ENCODE data around the gene ARL16.

Gene ARL16

DNA sequence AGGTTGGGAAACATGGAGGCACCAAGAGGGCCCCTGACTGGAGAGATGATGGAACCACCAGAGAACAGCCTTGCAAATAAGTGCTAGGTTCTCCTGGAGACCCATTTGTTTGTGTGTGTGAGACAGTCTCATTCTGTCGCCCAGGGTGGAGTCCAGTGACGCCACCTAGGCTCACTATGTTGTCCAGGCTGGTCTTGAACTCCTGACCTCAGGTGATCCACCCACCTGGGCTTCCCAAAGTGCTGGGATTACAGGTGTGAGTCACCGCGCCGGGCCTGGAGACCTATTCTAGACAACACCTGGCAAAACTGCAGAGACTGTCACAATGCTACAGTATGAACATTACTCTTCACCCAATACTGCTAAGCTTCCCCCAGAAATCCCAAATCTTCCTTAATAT lies 48.2 kb downstream of the ARL16 start:
- H3K9me2 ChIP-seq (replicated peaks; ENCODE audit: insufficient read depth, low read length), result no peaks in the 10 kb centered on the region
- H3K27ac ChIP-seq (ENCODE audit: low read length), result no peak overlapping the region
- H3F3A ChIP-seq (ENCODE audit: insufficient read depth, low read length), result peaks cover 4% of the 10 kb centered on the region; the same call in 1 of the 2 replicates
- DNase-seq, result no peak
- H4K20me1 ChIP-seq (ENCODE audit: insufficient read depth, low read length), result peaks cover 8% of the 10 kb centered on the region
- peak overlapping the region; percentile 100; the same call in 1 of the 2 replicates for H3K4me3 ChIP-seq (ENCODE audit: low read length)
- peak overlapping the region; percentile 94; the same call in 1 of the 2 replicates for H3K9ac ChIP-seq (ENCODE audit: low read length)
- no peaks in the 10 kb centered on the region for H3K27me3 ChIP-seq (replicated peaks; ENCODE audit: insufficient read depth, low read length)
- peaks cover 58% of the 10 kb centered on the region for H3K79me2 ChIP-seq (ENCODE audit: low read length)
- H3K9me3 ChIP-seq (replicated peaks; ENCODE audit: insufficient read depth, low read length), result no peaks in the 10 kb centered on the region
- H3K4me1 ChIP-seq (ENCODE audit: low read length), result peaks cover 4% of the 10 kb centered on the region
- H2AFZ ChIP-seq (ENCODE audit: low read length), result no peak overlapping the region
- H3K4me2 ChIP-seq (ENCODE audit: low read depth, low read length), result peak overlapping the region; percentile 65
- H3K36me3 ChIP-seq (replicated peaks; ENCODE audit: insufficient read depth, low read length), result no peaks in the 10 kb centered on the region
- TF ChIP-seq, protein P1, sequence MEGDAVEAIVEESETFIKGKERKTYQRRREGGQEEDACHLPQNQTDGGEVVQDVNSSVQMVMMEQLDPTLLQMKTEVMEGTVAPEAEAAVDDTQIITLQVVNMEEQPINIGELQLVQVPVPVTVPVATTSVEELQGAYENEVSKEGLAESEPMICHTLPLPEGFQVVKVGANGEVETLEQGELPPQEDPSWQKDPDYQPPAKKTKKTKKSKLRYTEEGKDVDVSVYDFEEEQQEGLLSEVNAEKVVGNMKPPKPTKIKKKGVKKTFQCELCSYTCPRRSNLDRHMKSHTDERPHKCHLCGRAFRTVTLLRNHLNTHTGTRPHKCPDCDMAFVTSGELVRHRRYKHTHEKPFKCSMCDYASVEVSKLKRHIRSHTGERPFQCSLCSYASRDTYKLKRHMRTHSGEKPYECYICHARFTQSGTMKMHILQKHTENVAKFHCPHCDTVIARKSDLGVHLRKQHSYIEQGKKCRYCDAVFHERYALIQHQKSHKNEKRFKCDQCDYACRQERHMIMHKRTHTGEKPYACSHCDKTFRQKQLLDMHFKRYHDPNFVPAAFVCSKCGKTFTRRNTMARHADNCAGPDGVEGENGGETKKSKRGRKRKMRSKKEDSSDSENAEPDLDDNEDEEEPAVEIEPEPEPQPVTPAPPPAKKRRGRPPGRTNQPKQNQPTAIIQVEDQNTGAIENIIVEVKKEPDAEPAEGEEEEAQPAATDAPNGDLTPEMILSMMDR (IDR thresholded peaks at IDR 0.05; ENCODE audit: low read length), result no peak
- no peak for TF ChIP-seq EZH2phosphoT487 (IDR thresholded peaks at IDR 0.05; ENCODE audit: low read length)
- TF ChIP-seq EZH2 (optimal IDR thresholded peaks at IDR 0.05; ENCODE audit: low read depth, low read length), result no peak

DNA sequence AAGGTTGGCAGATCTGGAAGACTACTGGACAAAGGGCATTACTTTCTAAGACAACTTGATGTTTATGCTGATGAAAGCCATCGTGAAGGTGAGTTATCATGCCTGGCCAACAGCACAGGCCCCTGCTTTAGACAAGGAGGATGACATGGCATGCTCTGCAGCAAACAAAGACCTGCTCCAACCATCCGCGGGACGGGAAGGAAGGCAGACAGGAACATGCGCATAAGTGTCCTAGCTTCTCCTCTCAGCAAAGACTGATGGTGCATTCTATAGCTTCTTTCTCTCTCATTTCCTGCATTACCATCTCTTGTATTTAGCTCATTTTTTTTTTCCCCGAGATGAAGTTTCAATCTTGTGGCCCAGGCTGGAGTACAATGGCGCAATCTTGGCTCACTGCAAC lies 52.1 kb downstream of the ARL16 start:
- Histone ChIP-seq H3K79me2 (ENCODE audit: low read length) (peaks cover 79% of the 10 kb centered on the region), H3K4me2 (ENCODE audit: low read depth, low read length) (no peak overlapping the region), H3K27ac (ENCODE audit: low read length) (no peak overlapping the region), H2AFZ (ENCODE audit: low read length) (no peak overlapping the region), H3K36me3 (replicated peaks; ENCODE audit: insufficient read depth, low read length) (peaks cover 3% of the 10 kb centered on the region; the same call in 1 of the 2 replicates), H3K9me3 (replicated peaks; ENCODE audit: insufficient read depth, low read length) (no peaks in the 10 kb centered on the region), H3K27me3 (replicated peaks; ENCODE audit: insufficient read depth, low read length) (no peaks in the 10 kb centered on the region), H3K9me2 (replicated peaks; ENCODE audit: insufficient read depth, low read length) (no peaks in the 10 kb centered on the region), H3K4me3 (ENCODE audit: low read length) (no peak overlapping the region), H3K9ac (ENCODE audit: low read length) (no peak overlapping the region), H3F3A (ENCODE audit: insufficient read depth, low read length) (peaks cover 4% of the 10 kb centered on the region; the same call in 1 of the 2 replicates), H4K20me1 (ENCODE audit: insufficient read depth, low read length) (peaks cover 7% of the 10 kb centered on the region), H3K4me1 (ENCODE audit: low read length) (peaks cover 4% of the 10 kb centered on the region)
- no peak for DNase-seq
- no peak for TF ChIP-seq EZH2phosphoT487 (IDR thresholded peaks at IDR 0.05; ENCODE audit: low read length)
- TF ChIP-seq, protein P1 (IDR thresholded peaks at IDR 0.05; ENCODE audit: low read length), result no peak
- no peak for TF ChIP-seq EZH2 (optimal IDR thresholded peaks at IDR 0.05; ENCODE audit: low read depth, low read length)
